H1 (cell line): ENCODE data around the gene TNFAIP8L3. TPM values are rescaled to one million over a fixed set of nuclear protein-coding genes. Genes with fewer than 3 reads are reported as not detected.

Experiments used
- CTCF ChIA-PET: fragments of 300-600 bp; sonication (Branson Sonifier 250); formaldehyde crosslinking; loops from one replicate; lab custom pipeline; 2021; ENCODE audit not compliant: partially characterized antibody; lab: Charles Lee
- POLR2A ChIA-PET: fragments of 300-600 bp; sonication (Branson Sonifier 250); formaldehyde crosslinking; loops from one replicate; lab custom pipeline; 2021; ENCODE audit warnings: inconsistent platforms; ENCODE audit not compliant: partially characterized antibody; lab: Charles Lee
- DNase-seq, 2 experiments: peaks; one replicate each; pipeline versions ENCODE4 v3.0.0 to v3.0.0-alpha.2; 2010 to 2022; ENCODE audit warnings: low spot score in 2 of 2, low read depth in 1 of 2, mixed read lengths in 1 of 2
- FAIRE-seq: peaks from 2 replicates; lab custom pipeline; 2011; peaks lifted over from hg19 to GRCh38; lab: Jason Lieb, UNC
- H2AFZ ChIP-seq: 2 replicates; pipeline ENCODE4 v1.8.1; 2012; ENCODE audit warnings: low read length, inconsistent platforms
- H2AK5ac ChIP-seq: 2 replicates; pipeline ENCODE4 v1.6.1; 2013; ENCODE audit warnings: low read depth, low read length
- H2BK120ac ChIP-seq: replicated peaks from 2 replicates; pipeline ENCODE3; 2013; ENCODE audit warnings: low read depth, low read length, inconsistent platforms
- H2BK12ac ChIP-seq: 2 replicates; pipeline ENCODE4 v1.6.1; 2013; ENCODE audit warnings: low read depth, low read length
- H2BK15ac ChIP-seq: 2 replicates; pipeline ENCODE4 v1.6.1; 2013; ENCODE audit warnings: low read length
- H2BK20ac ChIP-seq: 2 replicates; pipeline ENCODE4 v1.6.1; 2013; ENCODE audit warnings: low read length
- H2BK5ac ChIP-seq: 2 replicates; pipeline ENCODE4 v1.6.1; 2013; ENCODE audit warnings: low read depth, low read length
- H3K14ac ChIP-seq: 2 replicates; pipeline ENCODE4 v1.6.1; 2013; ENCODE audit warnings: inconsistent platforms; ENCODE audit not compliant: insufficient read length
- H3K18ac ChIP-seq: 2 replicates; pipeline ENCODE4 v1.6.1; 2013; ENCODE audit warnings: low read length; ENCODE audit errors: extremely low read depth
- H3K23ac ChIP-seq: 2 replicates; pipeline ENCODE4 v1.6.1; 2013; ENCODE audit warnings: inconsistent platforms; ENCODE audit not compliant: insufficient read length
- H3K23me2 ChIP-seq: 2 replicates; pipeline ENCODE4 v1.6.1; 2013; ENCODE audit warnings: low read depth, low read length
- H3K27ac ChIP-seq: 2 replicates; pipeline ENCODE4 v1.6.1; 2011; ENCODE audit warnings: low read depth, low read length, inconsistent platforms
- H3K27me3 ChIP-seq, 4 experiments: replicated peaks in 1 of 4; 1 replicate in 1 of 4; 2 replicates in 3 of 4; pipeline versions ENCODE4 v1.6.1 to v1.8.1; 2011 to 2013; ENCODE audit warnings: low read length in 3 of 4, mild to moderate bottlenecking in 3 of 4, inconsistent platforms in 2 of 4, mixed read lengths in 2 of 4, moderate library complexity in 1 of 4; ENCODE audit not compliant: control insufficient read depth in 3 of 4, insufficient read depth in 3 of 4; ENCODE audit errors: extremely low read depth in 1 of 4
- H3K36me3 ChIP-seq, 4 experiments: 2 replicates each; pipeline versions ENCODE4 v1.6.1 to v1.8.1; 2011 to 2013; ENCODE audit warnings: mild to moderate bottlenecking in 4 of 4, low read length in 3 of 4, moderate library complexity in 2 of 4, control low read depth in 1 of 4, inconsistent platforms in 1 of 4; ENCODE audit not compliant: insufficient read depth in 4 of 4, control insufficient read depth in 2 of 4
- H3K4ac ChIP-seq: replicated peaks from 2 replicates; pipeline ENCODE3; 2013; ENCODE audit warnings: low read length, low read depth, mixed read lengths, inconsistent platforms; ENCODE audit not compliant: insufficient read length
- H3K4me1 ChIP-seq, 4 experiments: replicated peaks in 1 of 4; 1 replicate in 1 of 4; 2 replicates in 3 of 4; pipeline versions ENCODE4 v1.6.1 to v1.8.1; 2011 to 2013; ENCODE audit warnings: low read length in 3 of 4, inconsistent platforms in 2 of 4, mixed read lengths in 1 of 4; ENCODE audit not compliant: insufficient read depth in 4 of 4, control insufficient read depth in 3 of 4
- H3K4me2 ChIP-seq, 2 experiments: 2 replicates each; pipeline versions ENCODE4 v1.6.1 to v1.8.1; 2011 to 2013; ENCODE audit warnings: low read depth in 2 of 2, low read length in 2 of 2, control low read depth in 1 of 2, inconsistent platforms in 1 of 2, mild to moderate bottlenecking in 1 of 2; ENCODE audit not compliant: insufficient read depth in 1 of 2
- H3K4me3 ChIP-seq, 4 experiments: fragments of 200-600, 300-600 bp in 1 of 4; sonication (generic), shearing (Covaris generic), sonication (Bioruptor Twin) in 1 of 4; 2 replicates each; pipeline versions ENCODE4 v1.5.1 to v1.8.1; 2011 to 2016; ENCODE audit warnings: low read length in 4 of 4, low read depth in 3 of 4, control low read depth in 2 of 4, inconsistent platforms in 2 of 4, mild to moderate bottlenecking in 2 of 4, mixed read lengths in 1 of 4, moderate library complexity in 1 of 4; ENCODE audit not compliant: insufficient read depth in 2 of 4; ENCODE audit errors: extremely low read depth in 1 of 4
- H3K56ac ChIP-seq: replicated peaks from 2 replicates; pipeline ENCODE3; 2013; ENCODE audit warnings: low read depth, mild to moderate bottlenecking, mixed read lengths, low read length, inconsistent platforms; ENCODE audit not compliant: insufficient read length
- H3K79me1 ChIP-seq: 2 replicates; pipeline ENCODE4 v1.6.1; 2013; ENCODE audit warnings: low read depth, low read length, control low read depth
- H3K79me2 ChIP-seq, 2 experiments: 2 replicates each; pipeline versions ENCODE4 v1.6.1 to v1.8.1; 2012 to 2013; ENCODE audit warnings: low read length in 2 of 2, mild to moderate bottlenecking in 2 of 2, inconsistent platforms in 1 of 2; ENCODE audit not compliant: insufficient read depth in 2 of 2, control insufficient read depth in 1 of 2
- H3K9ac ChIP-seq, 4 experiments: replicated peaks in 1 of 4; 1 replicate in 1 of 4; 2 replicates in 3 of 4; pipeline versions ENCODE4 v1.6.1 to v1.8.1; 2011 to 2013; ENCODE audit warnings: low read depth in 3 of 4, low read length in 3 of 4, control low read depth in 2 of 4, mild to moderate bottlenecking in 2 of 4, moderate library complexity in 2 of 4, inconsistent platforms in 1 of 4; ENCODE audit errors: extremely low read depth in 1 of 4
- H3K9me3 ChIP-seq, 2 experiments: 2 replicates each; pipeline versions ENCODE4 v1.6.1 to v1.8.1; 2012 to 2013; ENCODE audit warnings: mild to moderate bottlenecking in 2 of 2, moderate library complexity in 2 of 2, control low read depth in 1 of 2, inconsistent platforms in 1 of 2, low read depth in 1 of 2, low read length in 1 of 2, mixed read lengths in 1 of 2; ENCODE audit not compliant: insufficient read depth in 2 of 2
- H4K20me1 ChIP-seq, 2 experiments: replicated peaks in 1 of 2; 2 replicates each; pipeline versions ENCODE3 to v1.8.1; 2011 to 2013; ENCODE audit warnings: inconsistent platforms in 2 of 2, low read length in 2 of 2, mild to moderate bottlenecking in 1 of 2; ENCODE audit not compliant: insufficient read depth in 2 of 2, control insufficient read depth in 1 of 2
- H4K5ac ChIP-seq: 2 replicates; pipeline ENCODE4 v1.6.1; 2013; ENCODE audit warnings: low read length, low read depth, mixed read lengths, inconsistent platforms; ENCODE audit not compliant: insufficient read length
- H4K8ac ChIP-seq: 2 replicates; pipeline ENCODE4 v1.8.0; 2013; ENCODE audit warnings: mild to moderate bottlenecking, moderate library complexity, low read length, inconsistent platforms; ENCODE audit not compliant: insufficient read depth; ENCODE audit errors: extremely low read depth
- H4K91ac ChIP-seq: replicated peaks from 2 replicates; pipeline ENCODE3; 2013; ENCODE audit warnings: low read length, mixed read lengths, inconsistent platforms; ENCODE audit not compliant: insufficient read length
- BCL11A ChIP-seq, 2 experiments: IDR thresholded peaks; one replicate each; pipeline ENCODE4 v1.6.1; 2011; ENCODE audit warnings: low read depth in 2 of 2, low read length in 2 of 2, mild to moderate bottlenecking in 2 of 2
- CREB1 ChIP-seq: IDR thresholded peaks from 2 replicates; pipeline ENCODE4 v1.6.1; 2012; ENCODE audit warnings: inconsistent platforms
- HDAC6 ChIP-seq: IDR thresholded peaks from one replicate; pipeline ENCODE4 v1.7.1; 2012; ENCODE audit warnings: low read depth, mild to moderate bottlenecking, inconsistent platforms, low read length, moderate library complexity
- MAFK ChIP-seq: IDR thresholded peaks from 2 replicates; pipeline ENCODE4 v1.6.1; 2012; ENCODE audit warnings: low read depth, mild to moderate bottlenecking, improper control_type of control experiment, low read length
- MAX ChIP-seq: IDR thresholded peaks from 2 replicates; pipeline ENCODE4 v1.6.1; 2012; ENCODE audit warnings: inconsistent platforms
- NRF1 ChIP-seq: IDR thresholded peaks from 2 replicates; pipeline ENCODE4 v1.6.1; 2011; ENCODE audit warnings: mild to moderate bottlenecking, low read depth, low read length, improper control_type of control experiment
- POLR2A ChIP-seq, 2 experiments: IDR thresholded peaks; 1 replicate in 1 of 2; 2 replicates in 1 of 2; pipeline ENCODE4 v1.6.1; 2011; ENCODE audit warnings: low read depth in 2 of 2, low read length in 2 of 2, mild to moderate bottlenecking in 2 of 2; ENCODE audit errors: control extremely low read depth in 1 of 2
- POLR2AphosphoS5 ChIP-seq: IDR thresholded peaks from 2 replicates; pipeline ENCODE4 v1.6.1; 2011; ENCODE audit warnings: low read depth, low read length
- RNF2 ChIP-seq: fragments of 200-900, 300-1000 bp; sonication (generic); IDR thresholded peaks from 2 replicates; pipeline ENCODE4 v1.7.1; 2016; ENCODE audit warnings: borderline replicate concordance, low read depth, mild to moderate bottlenecking, antibody characterized with exemption, low read length; ENCODE audit not compliant: poor library complexity, severe bottlenecking; ENCODE audit errors: missing control alignments
- TAF7 ChIP-seq: optimal IDR thresholded peaks from 2 replicates; pipeline ENCODE3; 2011; ENCODE audit warnings: low read depth, mild to moderate bottlenecking, inconsistent platforms, low read length, moderate library complexity, borderline replicate concordance
- WGBS, 2 experiments: shearing (Covaris generic) in 1 of 2; methylation state at CpG; one replicate each; pipeline versions ENCODE4 v1.1.6 to v1.1.7; 2013 to 2015; ENCODE audit warnings: low lambda C conversion rate in 2 of 2, mixed read lengths in 2 of 2, inconsistent platforms in 1 of 2, low coverage in 1 of 2, missing lambda C conversion rate in 1 of 2; ENCODE audit not compliant: insufficient replicate concordance in 2 of 2, insufficient coverage in 1 of 2, insufficient read length in 1 of 2; ENCODE audit errors: extremely low coverage in 1 of 2, missing lambda C conversion rate in 1 of 2; 5-methylcytosine and 5-hydroxymethylcytosine counted together
- polyA plus RNA-seq, 7 experiments: library from polyadenylated mRNA; depleted of rRNA in 3 of 7; stranded (reverse) in 5 of 7; unstranded in 2 of 7; fragments of >200 nt in 5 of 7; fragments of 200-250 nt in 2 of 7; gene quantifications; 1 replicate in 5 of 7; 2 replicates in 1 of 7; 4 replicates in 1 of 7; pipeline versions ENCODE4 v1.2.1 to v1.2.3, GENCODE V29; 2011 to 2013; ENCODE audit warnings: missing spikeins in 2 of 7, mixed read lengths in 2 of 7
- total RNA-seq: library from RNA; stranded (reverse); fragmentation: NEBNext Ultra II Directional; extraction: Animal tissue kit (Norgen Biotek cat#: 25700); gene quantifications from 2 replicates; pipeline ENCODE4 v1.2.1, GENCODE V29; 2021
- TF ChIP-seq, protein P1 (sequence below): IDR thresholded peaks from 2 replicates; pipeline ENCODE4 v1.6.1; 2012; ENCODE audit warnings: low read length, inconsistent platforms

The TNFAIP8L3 gene
- total and polyA plus RNA-seq, 2 of the 8 experiments (the other 6 are each of a cell fraction or from before 2014, with no cell fraction given): 0.23 to 0.67 TPM

GRCh38 chr15:51044037-51044727 is 50.5 kb downstream of the TNFAIP8L3 start:
- ChIA-PET CTCF (interaction anchor here (0.6 to 1.6 kb wide), 4 partner anchors 10 to 856 kb away, joined by 3 to 4 read pairs (median 3); no protein-coding TSS in a partner anchor), POLR2A (no interaction called here)
- H2AK5ac ChIP-seq: no peak overlapping the region
- TF ChIP-seq MAFK (no peak), CREB1 (no peak), POLR2A (IDR thresholded peaks at IDR 0.05; ENCODE audit: control extremely low read depth in 1 of 2, low read depth in 2 of 2, low read length in 2 of 2) (no peak), RNF2 (no peak), HDAC6 (no peak), BCL11A (IDR thresholded peaks at IDR 0.05; ENCODE audit: low read depth in 2 of 2, low read length in 2 of 2) (no peak), NRF1 (no peak), MAX (no peak), TAF7 (no peak), POLR2AphosphoS5 (no peak)
- TF ChIP-seq, protein P1, sequence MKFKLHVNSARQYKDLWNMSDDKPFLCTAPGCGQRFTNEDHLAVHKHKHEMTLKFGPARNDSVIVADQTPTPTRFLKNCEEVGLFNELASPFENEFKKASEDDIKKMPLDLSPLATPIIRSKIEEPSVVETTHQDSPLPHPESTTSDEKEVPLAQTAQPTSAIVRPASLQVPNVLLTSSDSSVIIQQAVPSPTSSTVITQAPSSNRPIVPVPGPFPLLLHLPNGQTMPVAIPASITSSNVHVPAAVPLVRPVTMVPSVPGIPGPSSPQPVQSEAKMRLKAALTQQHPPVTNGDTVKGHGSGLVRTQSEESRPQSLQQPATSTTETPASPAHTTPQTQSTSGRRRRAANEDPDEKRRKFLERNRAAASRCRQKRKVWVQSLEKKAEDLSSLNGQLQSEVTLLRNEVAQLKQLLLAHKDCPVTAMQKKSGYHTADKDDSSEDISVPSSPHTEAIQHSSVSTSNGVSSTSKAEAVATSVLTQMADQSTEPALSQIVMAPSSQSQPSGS: no peak

More at GRCh38 chr15:51044037-51044727, 50.5 kb downstream of the TNFAIP8L3 start:
- H3K23me2 ChIP-seq: no peaks in the 10 kb centered on the region
- FAIRE-seq: no peak
- H2BK15ac ChIP-seq: no peak overlapping the region
- no peak for DNase-seq
- no peak overlapping the region for H3K4me2 ChIP-seq
- H3K18ac ChIP-seq: no peak overlapping the region
- H3K23ac ChIP-seq: no peak overlapping the region
- no peak overlapping the region for H4K5ac ChIP-seq
- no peak overlapping the region for H2BK120ac ChIP-seq
- peaks cover 0 to 2% of the 10 kb centered on the region in 2 experiments; a peak in 1 of 4 replicates for H3K9me3 ChIP-seq
- H2AFZ ChIP-seq: no peak overlapping the region
- H3K14ac ChIP-seq: no peak overlapping the region
- H3K36me3 ChIP-seq: no peaks in the 10 kb centered on the region
- H4K91ac ChIP-seq: no peak overlapping the region
- H3K9ac ChIP-seq: no peak overlapping the region
- H2BK20ac ChIP-seq: no peak overlapping the region
- no peak overlapping the region for H3K4me3 ChIP-seq
- no peaks in the 10 kb centered on the region for H3K27me3 ChIP-seq
- 94% methylated on average over 4 of the region's 4 CpGs; no CpG with 5 or more reads in 1 of the 2 experiments for WGBS, 2 experiments
- H3K79me1 ChIP-seq: no peaks in the 10 kb centered on the region
- H4K20me1 ChIP-seq: no peaks in the 10 kb centered on the region
- H3K56ac ChIP-seq: no peak overlapping the region
- no peak overlapping the region for H2BK12ac ChIP-seq
- peaks cover 0 to 7% (median 0%) of the 10 kb centered on the region in 4 experiments; a peak in 4 of 7 replicates for H3K4me1 ChIP-seq
- no peaks in the 10 kb centered on the region; a peak in 1 of 4 replicates for H3K79me2 ChIP-seq
- H4K8ac ChIP-seq: no peak overlapping the region
- no peak overlapping the region for H3K27ac ChIP-seq
- no peak overlapping the region for H3K4ac ChIP-seq
- H2BK5ac ChIP-seq: no peak overlapping the region
